Gastrocnemius medialis (tissue), 4 donors: ENCODE data around the gene SELENOM. TPM values are rescaled to one million over a fixed set of nuclear protein-coding genes. Genes with fewer than 3 reads are reported as not detected.

Experiments used
- ATAC-seq, 2 donors: fragments of 150-250 bp; one replicate each; pipeline ENCODE4 v1.9.1; 2016
- DNase-seq, 2 donors: peaks; one replicate each; pipeline ENCODE4 v3.0.0-alpha.2; 2019
- H3K27ac ChIP-seq, 4 donors: fragments of 200-600 bp; sonication (generic); 1 replicate in 1 of 4; 2 replicates in 3 of 4; pipeline ENCODE4 v1.5.1; 2016 to 2018; ENCODE audit warnings: mild to moderate bottlenecking in 2 of 4, moderate library complexity in 1 of 4
- H3K27me3 ChIP-seq, 3 donors: fragments of 200-600 bp; sonication (generic) in 2 of 3; 1 replicate in 1 of 3; 2 replicates in 2 of 3; pipeline versions ENCODE4 v1.5.1 to v1.6.0; 2016 to 2019; ENCODE audit warnings: mild to moderate bottlenecking in 1 of 3, moderate library complexity in 1 of 3
- H3K36me3 ChIP-seq, 2 donors: fragments of 200-600 bp; sonication (generic) in 1 of 2; one replicate each; pipeline ENCODE4 v1.5.1; 2017 to 2018
- H3K4me1 ChIP-seq, 2 donors: fragments of 200-600 bp; sonication (generic) in 1 of 2; one replicate each; pipeline ENCODE4 v1.5.1; 2016 to 2017; ENCODE audit warnings: mild to moderate bottlenecking in 2 of 2
- H3K4me3 ChIP-seq, 4 donors: fragments of 200-600 bp; sonication (generic) in 3 of 4; 1 replicate in 1 of 4; 2 replicates in 3 of 4; pipeline ENCODE4 v1.5.1; 2016 to 2019; ENCODE audit warnings: mild to moderate bottlenecking in 2 of 4
- H3K9me3 ChIP-seq, 3 donors: fragments of 200-600 bp; sonication (generic) in 2 of 3; 1 replicate in 1 of 3; 2 replicates in 2 of 3; pipeline ENCODE4 v1.5.1; 2016 to 2019
- POLR2A ChIP-seq, 2 donors: fragments of 450-650 bp; IDR thresholded peaks; one replicate each; pipeline ENCODE4 v1.6.1; 2017; ENCODE audit warnings: antibody characterized with exemption in 2 of 2, mild to moderate bottlenecking in 2 of 2, moderate library complexity in 2 of 2
- in situ Hi-C, 4 donors: fragments of 200-750 bp; cut with MboI; loops; one replicate each; pipeline versions ENCODE4 v1.15.0 to v1.8.0; 2017; ENCODE audit warnings: low sequenced_read_pairs in 4 of 4
- intact Hi-C: fragments of 100-400 bp; cut with DNase I; formaldehyde crosslinking; loops from one replicate; pipeline ENCODE4 v1.15.1; 2023; ENCODE audit warnings: low total_unique reads
- total RNA-seq, 4 donors: library from RNA; depleted of rRNA; stranded (reverse); fragments of >200 nt; gene quantifications; one replicate each; pipeline versions ENCODE4 v1.1.0 to v1.2.3, GENCODE V29; 2016
- TF ChIP-seq, protein P1 (sequence below), 5 experiments: fragments of 450-650 bp in 3 of 5; fragments of 200-600 bp in 2 of 5; sonication (generic) in 2 of 5; IDR thresholded peaks in 4 of 5; conservative IDR thresholded peaks in 1 of 5; 1 replicate in 4 of 5; 2 replicates in 1 of 5; pipeline ENCODE4 v1.5.1; 2016 to 2019; ENCODE audit warnings: antibody characterized with exemption in 5 of 5, mild to moderate bottlenecking in 3 of 5, moderate library complexity in 3 of 5

Gene SELENOM
- total RNA-seq, 4 donors from 2014 or later = 144 to 184 (median 157) TPM

DNA sequence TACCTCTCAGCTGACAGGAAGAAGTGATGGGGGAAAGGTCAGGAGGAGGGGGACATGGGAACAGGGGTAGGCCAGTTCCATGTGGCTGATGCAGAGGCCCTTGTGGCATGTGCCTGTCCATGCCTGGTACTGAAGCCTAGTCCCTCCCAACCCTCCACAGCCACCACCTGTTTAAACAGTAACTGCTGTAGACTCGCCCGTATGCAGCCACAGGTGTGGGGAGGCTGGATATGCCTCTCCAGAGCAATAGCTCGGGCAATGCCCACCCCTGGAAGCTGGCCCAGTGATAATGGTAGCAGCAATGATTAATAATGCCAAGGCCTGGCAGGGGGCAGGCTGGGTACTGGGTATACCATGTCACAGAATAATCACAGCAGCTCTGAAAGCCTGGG is 24.0 kb downstream of the SELENOM start:
- H3K27ac ChIP-seq = peak overlapping the region; percentile 85 to 93 (median 92)
- no peaks in the 10 kb centered on the region for H3K27me3 ChIP-seq
- TF ChIP-seq POLR2A (IDR thresholded peaks at IDR 0.05) = no peak
- TF ChIP-seq, protein P1, sequence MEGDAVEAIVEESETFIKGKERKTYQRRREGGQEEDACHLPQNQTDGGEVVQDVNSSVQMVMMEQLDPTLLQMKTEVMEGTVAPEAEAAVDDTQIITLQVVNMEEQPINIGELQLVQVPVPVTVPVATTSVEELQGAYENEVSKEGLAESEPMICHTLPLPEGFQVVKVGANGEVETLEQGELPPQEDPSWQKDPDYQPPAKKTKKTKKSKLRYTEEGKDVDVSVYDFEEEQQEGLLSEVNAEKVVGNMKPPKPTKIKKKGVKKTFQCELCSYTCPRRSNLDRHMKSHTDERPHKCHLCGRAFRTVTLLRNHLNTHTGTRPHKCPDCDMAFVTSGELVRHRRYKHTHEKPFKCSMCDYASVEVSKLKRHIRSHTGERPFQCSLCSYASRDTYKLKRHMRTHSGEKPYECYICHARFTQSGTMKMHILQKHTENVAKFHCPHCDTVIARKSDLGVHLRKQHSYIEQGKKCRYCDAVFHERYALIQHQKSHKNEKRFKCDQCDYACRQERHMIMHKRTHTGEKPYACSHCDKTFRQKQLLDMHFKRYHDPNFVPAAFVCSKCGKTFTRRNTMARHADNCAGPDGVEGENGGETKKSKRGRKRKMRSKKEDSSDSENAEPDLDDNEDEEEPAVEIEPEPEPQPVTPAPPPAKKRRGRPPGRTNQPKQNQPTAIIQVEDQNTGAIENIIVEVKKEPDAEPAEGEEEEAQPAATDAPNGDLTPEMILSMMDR (IDR thresholded peaks at IDR 0.05 in 4 of 5, conservative IDR thresholded peaks at IDR 0.05 in 1 of 5) = no peak
- peak in 1 of 2 donors; percentile 23 for DNase-seq
- H3K9me3 ChIP-seq = no peaks in the 10 kb centered on the region
- ATAC-seq = no peak
- peaks cover 13 to 47% of the 10 kb centered on the region in 2 donors for H3K4me1 ChIP-seq
- H3K36me3 ChIP-seq = peaks cover 0 to 4% of the 10 kb centered on the region in 2 donors
- intact Hi-C loops (loop anchor here (5.0 kb wide), 2 partner anchors 46 to 209 kb away; partner anchors contain the start of gene PIK3IP1), in situ Hi-C loops (loop anchor here in 3 of 4 donors (10.0 kb wide), 3 partner anchors 71 to 119 kb away; partner anchors contain the start of genes MORC2 (in 2 of the 3) and TUG1 (in 2 of the 3))
- H3K4me3 ChIP-seq = peak overlapping the region; percentile 60 to 78 (median 73)

DNA sequence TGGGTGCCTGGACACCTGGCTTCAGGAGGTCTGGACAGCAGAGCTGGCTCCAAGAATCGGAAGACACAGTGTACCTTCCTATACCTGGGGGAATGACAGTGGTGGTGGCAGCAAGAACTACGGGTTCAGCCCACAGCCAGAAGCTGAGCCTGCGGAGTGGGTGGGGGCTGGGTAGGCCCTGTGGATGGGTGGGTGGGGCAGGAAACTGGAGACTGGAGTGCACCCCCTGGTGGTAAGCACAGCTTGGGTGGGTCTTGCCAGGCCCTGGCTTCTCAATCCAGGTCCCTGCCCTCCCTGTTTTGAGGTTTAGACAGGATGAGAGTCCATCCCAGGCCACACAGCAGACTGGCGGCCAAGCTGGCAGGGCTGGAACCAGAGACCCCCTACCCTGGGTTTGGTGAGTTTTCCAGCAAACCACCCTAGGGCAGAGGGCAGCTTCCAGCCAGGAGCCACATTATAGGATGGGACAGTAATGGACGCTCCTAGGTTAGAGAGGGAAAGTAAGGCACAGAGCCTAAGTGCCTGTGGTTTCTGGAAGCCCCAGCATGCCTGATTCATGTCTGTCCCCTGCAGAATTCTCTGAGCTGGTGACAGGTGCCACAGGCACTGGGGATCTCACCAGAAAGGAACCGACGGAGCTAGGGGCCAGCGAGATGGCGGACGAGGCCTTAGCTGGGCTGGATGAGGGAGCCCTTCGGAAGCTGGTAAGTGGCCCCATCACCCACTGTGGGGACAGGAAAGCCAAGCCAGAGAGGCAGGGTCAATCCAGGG is 24.6 kb downstream of the SELENOM start:
- intact Hi-C loops = loop anchor here (5.0 kb wide), 2 partner anchors 45 to 210 kb away; partner anchors contain the start of gene PIK3IP1
- TF ChIP-seq, protein P1 (IDR thresholded peaks at IDR 0.05 in 4 of 5, conservative IDR thresholded peaks at IDR 0.05 in 1 of 5) = peak; percentile 13 to 68 (median 61)
- TF ChIP-seq POLR2A (IDR thresholded peaks at IDR 0.05) = no peak
- Histone ChIP-seq H3K4me1 (peaks cover 13 to 47% of the 10 kb centered on the region in 2 donors), H3K36me3 (peaks cover 0 to 3% of the 10 kb centered on the region in 2 donors), H3K27me3 (no peaks in the 10 kb centered on the region), H3K27ac (peak overlapping the region; percentile 85 to 93 (median 92)), H3K4me3 (peak overlapping the region; percentile 60 to 78 (median 73)), H3K9me3 (no peaks in the 10 kb centered on the region)
- DNase-seq (peak in 1 of 2 donors; percentile 48), ATAC-seq (no peak)
- in situ Hi-C loops = loop anchor here in 3 of 4 donors (10.0 kb wide), 3 partner anchors 72 to 118 kb away; partner anchors contain the start of genes MORC2 (in 2 of the 3) and TUG1 (in 2 of the 3)

DNA sequence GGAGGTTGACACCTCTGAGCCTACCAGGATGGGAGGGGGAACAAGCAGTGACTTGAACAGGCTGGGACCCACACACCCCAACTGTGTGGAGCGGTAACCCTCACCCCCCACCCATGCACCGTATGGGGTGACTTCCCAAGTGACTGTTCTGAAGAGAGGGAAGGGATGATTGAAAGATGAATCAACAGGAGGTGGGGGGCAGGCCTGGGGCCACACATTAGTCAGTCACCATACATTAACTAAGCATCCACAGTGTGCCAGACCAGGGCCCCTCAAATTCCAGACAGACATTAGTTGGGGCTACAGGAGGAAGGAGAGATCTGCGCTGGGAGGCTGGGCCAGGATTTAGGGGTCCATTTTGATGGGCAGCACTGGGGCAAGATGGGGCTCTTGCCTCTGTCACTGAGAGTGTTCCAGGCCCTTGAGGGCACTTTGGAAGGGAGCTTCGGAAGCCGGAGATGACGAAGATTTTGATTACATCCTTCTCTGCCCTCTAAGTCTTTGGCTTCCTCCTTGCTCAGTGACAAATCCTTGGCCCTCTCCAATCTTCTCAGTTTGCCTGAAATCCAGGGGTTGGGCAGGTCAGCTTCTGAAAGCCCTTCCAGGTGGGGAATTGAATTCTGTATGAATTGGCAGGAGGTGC is 25.3 kb downstream of the SELENOM start:
- in situ Hi-C loops = loop anchor here in 3 of 4 donors (10.0 kb wide), 3 partner anchors 73 to 117 kb away; partner anchors contain the start of genes MORC2 (in 2 of the 3) and TUG1 (in 2 of the 3)
- peak overlapping the region; percentile 85 to 93 (median 92) for H3K27ac ChIP-seq
- H3K9me3 ChIP-seq = no peaks in the 10 kb centered on the region
- no peaks in the 10 kb centered on the region for H3K27me3 ChIP-seq
- no peak for TF ChIP-seq POLR2A (IDR thresholded peaks at IDR 0.05)
- TF ChIP-seq, protein P1 (IDR thresholded peaks at IDR 0.05 in 4 of 5, conservative IDR thresholded peaks at IDR 0.05 in 1 of 5) = no peak
- intact Hi-C loops = loop anchor here (1.0 to 5.0 kb wide), 3 partner anchors 45 to 210 kb away; partner anchors contain the start of genes PIK3IP1 and TUG1
- no peak for ATAC-seq
- H3K4me3 ChIP-seq = peak overlapping the region; percentile 60 to 78 (median 73)
- peak in 1 of 2 donors; percentile 13 for DNase-seq
- no peaks in the 10 kb centered on the region for H3K36me3 ChIP-seq
- H3K4me1 ChIP-seq = peaks cover 13 to 47% of the 10 kb centered on the region in 2 donors

DNA sequence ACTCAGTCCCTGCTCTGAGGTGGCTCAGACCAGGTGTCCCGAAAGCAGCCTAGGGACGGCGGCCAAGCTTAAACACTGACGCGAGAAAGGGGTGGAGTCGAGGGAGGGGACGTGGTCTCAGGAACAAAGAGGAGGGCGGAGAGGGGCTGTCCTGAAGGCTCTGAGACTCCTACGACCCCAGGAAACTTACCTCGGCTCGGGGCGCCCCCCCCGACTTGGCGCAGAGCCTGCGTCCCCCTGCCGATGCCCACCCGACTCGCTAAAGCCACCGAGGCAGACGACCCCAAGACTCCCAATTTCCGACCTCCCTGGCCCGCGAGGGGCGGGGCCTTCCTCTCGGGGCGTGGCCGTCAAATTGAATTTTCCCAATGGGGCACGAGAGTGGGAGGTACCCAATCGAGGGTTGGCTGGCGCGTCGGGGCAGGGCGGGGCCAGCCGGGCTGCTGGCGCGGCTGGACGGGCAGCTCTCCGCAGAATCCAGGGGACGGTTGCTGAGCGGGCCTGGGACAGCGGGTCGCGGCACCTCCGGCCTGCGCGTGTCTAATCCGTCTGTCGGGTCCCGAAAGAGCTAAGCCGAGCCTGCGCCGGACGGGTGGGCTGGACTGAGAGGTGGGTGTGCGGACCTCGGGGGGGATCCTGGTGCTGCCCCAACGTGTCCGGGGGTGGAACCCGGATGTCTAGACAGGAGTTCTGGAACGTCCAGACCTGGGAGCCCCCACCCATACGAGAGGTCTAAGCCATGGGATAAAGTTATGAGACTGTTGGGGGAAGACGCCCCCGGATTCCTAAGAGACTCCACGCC is 26.3 kb downstream of the SELENOM start, which contains the start of gene SMTN:
Gene SMTN, plus strand, starts transcription at position 471 of the 802 bp plus-strand sequence. CDS start 1,941 bp downstream, outside the sequence.
- in situ Hi-C loops = loop anchor here in 3 of 4 donors (10.0 kb wide), 3 partner anchors 74 to 116 kb away; partner anchors contain the start of genes MORC2 (in 2 of the 3) and TUG1 (in 2 of the 3)
- intact Hi-C loops = loop anchor here (1.0 to 5.0 kb wide), 3 partner anchors 44 to 211 kb away; partner anchors contain the start of genes PIK3IP1 and TUG1
- H3K4me1 ChIP-seq = peaks cover 13 to 49% of the 10 kb centered on the region in 2 donors
- H3K27ac ChIP-seq = peak within 1 kb of the TSS; percentile 85 to 93 (median 92)
- TF ChIP-seq, protein P1 (IDR thresholded peaks at IDR 0.05 in 4 of 5, conservative IDR thresholded peaks at IDR 0.05 in 1 of 5) = no peak
- TF ChIP-seq POLR2A (IDR thresholded peaks at IDR 0.05) = peak; percentile 87 to 95
- no peaks in the 10 kb centered on the region for H3K27me3 ChIP-seq
- DNase-seq (peak; percentile 83 to 88), ATAC-seq (peak; percentile 82 to 83)
- H3K9me3 ChIP-seq = no peaks in the 10 kb centered on the region
- peak within 1 kb of the TSS; percentile 60 to 78 (median 73) for H3K4me3 ChIP-seq
- H3K36me3 ChIP-seq = no peaks in the 10 kb centered on the region
